ENCODE measurements around the gene HAGHL.
A peak's percentile ranks its signal among the peaks of the same experiment; 100 is the strongest.

Gene HAGHL

DNA sequence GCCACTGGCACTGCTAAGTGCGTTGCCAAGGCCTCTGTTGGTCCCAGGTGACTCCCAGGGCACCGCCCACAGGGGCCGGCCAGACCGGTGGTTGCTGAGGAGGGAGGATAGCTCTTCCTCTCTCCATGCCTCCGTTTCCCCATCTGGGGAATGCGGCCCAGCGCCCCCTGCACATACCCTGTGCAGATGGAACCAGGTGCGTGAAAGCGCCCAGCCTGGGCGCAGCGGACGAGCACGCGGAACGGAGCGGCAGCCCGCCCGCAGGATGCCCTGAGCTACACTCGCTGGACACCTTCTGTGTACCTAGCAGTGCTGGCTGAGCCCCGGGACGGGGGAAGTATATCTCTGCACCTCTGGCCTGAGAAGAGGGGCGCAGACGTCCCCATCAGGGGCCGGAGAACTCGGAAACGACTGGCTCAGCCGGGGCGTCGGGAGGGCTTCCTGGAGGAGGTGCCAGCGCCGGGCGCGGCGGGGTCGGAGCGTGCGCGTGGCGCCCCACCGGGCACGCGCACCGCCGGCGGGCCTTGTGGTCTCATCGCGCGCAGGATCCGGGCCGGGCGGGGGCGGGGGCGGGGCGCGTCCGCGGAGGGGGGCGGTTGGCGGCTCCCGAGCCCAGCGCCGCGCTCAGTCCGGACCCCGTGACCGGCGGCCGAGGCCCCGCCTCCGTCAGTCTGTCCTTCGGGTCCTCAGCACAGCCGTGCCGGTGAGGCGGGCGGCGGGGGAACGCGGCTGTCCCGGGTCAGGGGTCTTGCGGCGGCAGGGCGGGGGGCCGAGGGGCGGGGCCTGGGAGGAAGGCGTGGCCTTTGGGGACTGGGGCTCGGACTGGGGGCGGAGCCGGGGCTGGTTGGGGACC, at the start of gene HAGHL, which contains the start of gene CCDC78:
Gene HAGHL, plus strand, starts transcription at position 669 of the 853 bp plus-strand sequence. CDS start 404 bp downstream, outside the sequence.
Gene CCDC78, minus strand, starts transcription at position 6 of the 853 bp plus-strand sequence. CDS start 76 bp downstream, outside the sequence.
- peak in 51 of 58 donors; percentile 19 to 80 (median 61) for DNase-seq

DNA sequence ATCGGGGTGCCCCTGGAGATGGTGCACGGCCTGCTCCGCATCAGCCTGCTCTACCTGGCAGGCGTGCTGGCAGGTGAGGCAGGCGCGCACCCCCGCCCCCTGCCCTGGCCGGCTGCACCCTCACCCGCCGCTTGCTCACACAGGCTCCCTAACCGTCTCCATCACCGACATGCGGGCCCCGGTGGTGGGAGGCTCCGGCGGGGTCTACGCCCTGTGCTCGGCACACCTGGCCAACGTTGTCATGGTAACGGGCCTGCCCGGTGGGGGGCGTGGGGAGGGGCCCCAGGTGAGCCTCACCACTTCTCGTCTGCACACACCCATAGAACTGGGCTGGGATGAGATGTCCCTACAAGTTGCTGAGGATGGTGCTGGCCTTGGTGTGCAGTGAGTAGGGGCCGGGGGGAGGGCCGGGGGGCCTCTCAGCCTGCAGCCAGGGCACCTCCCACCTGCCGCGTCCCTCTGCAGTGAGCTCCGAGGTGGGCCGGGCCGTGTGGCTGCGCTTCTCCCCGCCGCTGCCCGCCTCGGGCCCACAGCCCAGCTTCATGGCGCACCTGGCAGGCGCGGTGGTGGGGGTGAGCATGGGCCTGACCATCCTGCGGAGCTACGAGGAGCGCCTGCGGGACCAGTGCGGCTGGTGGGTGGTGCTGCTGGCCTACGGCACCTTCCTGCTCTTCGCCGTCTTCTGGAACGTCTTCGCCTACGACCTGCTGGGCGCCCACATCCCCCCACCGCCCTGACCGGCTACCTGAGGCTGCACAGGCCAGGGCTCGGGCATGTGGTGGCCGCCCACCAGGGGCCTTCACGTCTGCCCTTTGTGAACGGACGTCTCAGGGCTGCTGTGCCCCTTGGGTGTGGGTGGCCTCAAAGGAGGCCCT, 49.4 kb upstream of the HAGHL start:
- no peak for DNase-seq

DNA sequence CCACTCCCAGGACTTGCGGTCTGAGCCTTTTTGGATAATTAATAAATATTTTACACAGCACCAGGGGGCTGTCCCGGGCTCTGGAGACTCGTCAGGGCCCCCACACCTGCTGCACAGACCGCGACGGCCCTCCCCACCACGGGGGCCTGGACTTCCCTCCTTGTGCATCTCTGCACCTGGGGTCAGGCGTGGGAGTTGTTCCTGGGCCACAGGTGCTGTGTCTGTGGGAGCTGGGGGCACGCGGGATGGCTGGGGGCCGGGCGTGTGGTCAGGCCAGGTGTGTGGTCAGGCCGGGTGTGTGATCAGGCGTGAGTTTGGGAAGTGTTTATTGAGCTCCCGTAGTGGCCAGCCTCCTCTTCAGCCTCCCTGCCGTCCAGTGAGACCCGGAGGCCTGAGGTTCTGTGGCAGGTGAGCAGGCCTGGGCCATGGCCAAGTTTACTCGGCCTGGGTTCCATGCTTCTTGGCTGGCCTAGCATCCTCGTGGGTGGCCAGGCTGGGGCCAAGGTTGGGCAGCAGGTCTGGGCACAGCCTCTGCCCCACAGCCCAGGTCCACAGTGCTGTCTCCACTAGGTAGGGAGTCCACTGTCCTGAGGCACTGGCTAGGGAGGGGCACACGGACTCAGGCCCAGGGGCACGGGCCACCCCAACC, 48.6 kb upstream of the HAGHL start:
- no peak for DNase-seq

- DNase-seq = peak in 39 of 58 donors; percentile 22 to 82 (median 67)
Measured at GRCh38 chr16:678858-679813, 47.8 kb upstream of the HAGHL start.

DNA sequence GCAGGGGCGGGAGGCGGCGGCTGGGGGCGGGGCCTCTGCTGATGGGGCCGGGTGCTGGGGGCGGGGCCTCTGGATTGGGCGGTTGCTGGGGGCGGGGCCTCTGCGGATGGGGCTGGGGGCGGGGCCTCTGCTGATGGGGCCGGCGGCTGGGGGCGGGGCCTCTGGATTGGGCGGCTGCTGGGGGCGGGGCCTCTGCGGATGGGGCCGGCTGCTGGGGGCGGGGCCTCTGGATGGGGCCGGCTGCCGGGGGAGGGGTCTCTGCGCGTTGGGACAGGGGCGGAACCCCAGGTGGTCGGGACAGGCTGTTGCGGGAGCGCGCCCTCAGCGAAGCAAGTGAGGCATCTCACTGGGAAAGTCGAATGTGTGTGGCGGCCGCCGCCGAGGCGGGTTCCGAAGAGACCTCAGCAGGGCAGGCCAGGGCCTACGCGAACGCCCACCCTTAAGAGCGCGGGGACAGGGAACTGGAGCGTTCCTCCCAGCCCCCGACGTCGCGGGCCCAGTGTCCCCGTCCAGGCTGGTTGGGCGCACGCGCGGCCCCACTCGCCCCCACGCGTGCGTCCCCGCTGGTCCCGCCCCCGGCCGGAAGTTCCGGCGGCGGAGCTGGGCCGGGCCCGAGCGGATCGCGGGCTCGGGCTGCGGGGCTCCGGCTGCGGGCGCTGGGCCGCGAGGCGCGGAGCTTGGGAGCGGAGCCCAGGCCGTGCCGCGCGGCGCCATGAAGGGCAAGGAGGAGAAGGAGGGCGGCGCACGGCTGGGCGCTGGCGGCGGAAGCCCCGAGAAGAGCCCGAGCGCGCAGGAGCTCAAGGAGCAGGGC, 46.9 kb upstream of the HAGHL start, which contains the start of gene STUB1:
Gene STUB1, plus strand, starts transcription at position 597 of the 811 bp plus-strand sequence. Its CDS starts 116 bp downstream, at position 713.
- DNase-seq = peak in 56 of 58 donors; percentile 53 to 97 (median 86)

- no peak for DNase-seq
Measured at GRCh38 chr16:680625-680945, 46.3 kb upstream of the HAGHL start.

DNA sequence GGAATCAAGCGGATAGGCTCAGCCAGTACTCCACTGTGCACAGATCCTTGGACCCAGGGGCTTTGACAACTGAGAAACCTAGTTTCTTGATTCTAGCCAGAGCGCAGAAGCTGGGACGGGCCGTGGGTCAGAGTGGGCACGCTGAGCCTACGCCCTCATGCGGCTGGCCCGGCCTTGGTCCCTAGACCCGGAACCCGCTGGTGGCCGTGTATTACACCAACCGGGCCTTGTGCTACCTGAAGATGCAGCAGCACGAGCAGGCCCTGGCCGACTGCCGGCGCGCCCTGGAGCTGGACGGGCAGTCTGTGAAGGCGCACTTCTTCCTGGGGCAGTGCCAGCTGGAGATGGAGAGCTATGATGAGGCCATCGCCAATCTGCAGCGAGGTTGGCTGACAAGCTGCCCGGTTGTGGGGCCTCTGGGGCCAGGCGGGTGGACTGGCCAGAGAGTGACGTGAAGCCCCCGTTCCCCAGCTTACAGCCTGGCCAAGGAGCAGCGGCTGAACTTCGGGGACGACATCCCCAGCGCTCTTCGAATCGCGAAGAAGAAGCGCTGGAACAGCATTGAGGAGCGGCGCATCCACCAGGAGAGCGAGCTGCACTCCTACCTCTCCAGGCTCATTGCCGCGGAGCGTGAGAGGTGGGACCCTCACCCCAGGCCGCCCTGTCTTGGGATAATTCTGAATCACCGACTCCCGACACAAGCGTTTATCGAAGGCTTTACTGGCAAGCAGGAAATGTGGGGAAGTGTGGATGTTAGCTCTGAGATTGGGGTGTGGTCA, 45.8 kb upstream of the HAGHL start:
- DNase-seq = peak in 4 of 58 donors; percentile 25 to 39 (median 32)

- peak in 1 of 58 donors; percentile 20 for DNase-seq
Measured at GRCh38 chr16:681746-682427, 45.0 kb upstream of the HAGHL start.

DNA sequence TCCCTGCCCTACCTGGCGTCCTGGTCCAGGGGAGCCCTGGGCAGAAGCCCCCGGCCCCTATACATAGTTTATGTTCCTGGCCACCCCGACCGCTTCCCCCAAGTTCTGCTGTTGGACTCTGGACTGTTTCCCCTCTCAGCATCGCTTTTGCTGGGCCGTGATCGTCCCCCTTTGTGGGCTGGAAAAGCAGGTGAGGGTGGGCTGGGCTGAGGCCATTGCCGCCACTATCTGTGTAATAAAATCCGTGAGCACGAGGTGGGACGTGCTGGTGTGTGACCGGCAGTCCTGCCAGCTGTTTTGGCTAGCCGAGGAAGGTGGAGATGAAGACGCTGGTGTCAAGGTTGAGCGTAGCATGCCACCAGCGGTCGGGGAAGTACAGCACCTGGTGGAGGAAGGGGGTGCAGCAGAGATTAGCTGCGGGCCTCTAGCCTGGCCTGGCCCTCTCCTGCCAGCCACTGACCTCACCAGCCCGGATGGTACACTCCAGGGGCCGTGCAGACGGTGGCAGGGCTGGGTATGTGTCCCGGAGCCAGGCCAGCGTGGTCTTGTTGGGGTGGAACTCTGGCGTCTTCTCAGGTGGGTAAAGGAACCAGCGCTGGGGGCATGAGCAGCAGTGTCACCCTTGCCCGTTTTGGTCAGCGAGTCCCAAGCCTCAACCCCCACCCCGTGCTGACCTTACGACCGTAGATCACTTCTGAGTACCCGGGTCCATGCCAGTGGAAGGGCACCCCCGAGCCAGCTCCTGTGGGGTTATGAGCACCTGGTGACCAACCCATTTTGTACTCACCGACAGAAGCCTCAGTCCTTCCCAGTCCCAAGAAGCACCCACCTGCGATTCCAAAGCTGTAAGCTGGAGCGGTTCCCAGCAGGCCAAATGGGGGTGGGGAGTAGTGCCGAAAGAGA, 44.2 kb upstream of the HAGHL start:
- no peak for DNase-seq

- DNase-seq = no peak
Measured at GRCh38 chr16:683396-684070, 43.4 kb upstream of the HAGHL start.

DNA sequence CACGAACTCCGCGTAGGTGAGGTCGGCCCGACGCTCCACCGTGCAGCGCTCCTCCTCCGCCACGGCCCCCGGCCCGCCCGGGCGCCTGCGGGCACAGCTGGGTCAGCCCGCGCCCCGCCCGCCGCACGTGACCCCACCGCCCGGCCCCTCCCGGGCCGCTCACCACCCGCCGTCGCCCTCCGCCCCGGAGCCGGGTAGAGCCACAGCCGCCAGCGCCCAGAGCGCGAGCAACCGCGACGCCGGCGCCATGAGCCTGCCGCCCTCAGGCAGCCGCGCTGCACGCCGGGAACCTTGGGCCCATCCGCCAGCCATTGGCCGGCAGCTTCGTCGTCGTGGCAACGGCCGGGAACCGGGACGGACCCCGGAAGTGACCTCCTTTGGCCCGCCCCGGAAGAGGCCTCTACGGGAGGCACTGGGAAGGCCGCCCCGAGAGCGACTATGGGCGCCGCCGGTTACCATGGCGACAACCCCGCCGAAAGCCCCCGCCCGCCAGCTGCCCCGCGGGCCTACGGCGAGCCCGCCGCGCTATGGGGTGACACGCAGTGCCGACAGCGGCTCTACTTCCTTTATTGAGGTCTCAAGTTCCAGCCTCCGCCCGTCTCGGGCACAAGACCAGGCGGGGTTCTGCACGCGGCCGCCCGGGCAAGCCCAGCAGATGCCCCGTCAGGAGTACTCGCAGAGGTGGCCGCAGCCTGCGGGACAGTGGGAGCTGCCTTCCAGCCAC, 42.7 kb upstream of the HAGHL start, which contains the start of gene JMJD8:
Gene JMJD8, minus strand, starts transcription at position 264 of the 724 bp plus-strand sequence. Its CDS starts 15 bp downstream, at position 249.
- DNase-seq = peak; percentile 67 to 97 (median 94)

DNA sequence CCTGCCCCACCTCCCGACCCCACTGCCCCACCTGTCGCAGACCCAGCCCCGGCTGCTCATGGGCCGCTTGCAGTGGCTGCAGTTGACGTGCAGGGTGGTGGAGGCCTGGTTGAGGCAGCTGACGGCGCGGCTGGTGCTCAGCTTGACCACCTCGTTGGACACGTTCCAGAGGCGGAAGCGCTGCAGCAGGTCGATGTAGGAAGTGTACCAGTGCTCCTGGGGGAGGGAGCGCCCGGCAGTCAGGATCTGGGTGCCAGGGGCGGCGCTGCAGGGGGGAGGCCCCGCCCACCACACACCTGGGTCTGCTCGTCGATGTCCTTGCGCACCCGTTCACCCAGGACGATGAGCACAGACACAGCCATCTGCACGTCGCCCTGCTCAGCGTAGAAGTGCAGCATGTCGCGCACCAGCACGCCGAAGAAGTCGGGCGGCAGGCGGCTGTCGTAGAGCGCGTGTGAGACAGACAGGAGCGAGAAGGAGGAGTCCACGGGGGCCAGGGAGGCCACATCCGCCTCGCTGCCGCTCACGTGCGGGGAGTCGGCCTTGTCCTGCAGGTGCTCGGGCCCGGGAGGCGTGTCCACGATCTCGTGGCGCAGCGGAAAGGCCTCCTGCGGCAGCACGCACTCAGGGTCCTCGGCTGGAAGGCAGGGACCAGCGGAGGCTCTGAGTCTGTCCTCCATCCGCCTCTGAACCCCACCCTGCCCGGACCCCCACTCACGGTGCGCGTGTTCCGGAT, 41.8 kb upstream of the HAGHL start:
- no peak for DNase-seq

GRCh38 chr16:685967-686366, 40.9 kb upstream of the HAGHL start:
- DNase-seq = peak in 1 of 58 donors; percentile 21

Data from anterior cingulate cortex (tissue), 58 donors.